D721Med (cell line): ENCODE measurements around the gene CNKSR2.
"Not testable (repeated sequence)": the region's sequence is repeated elsewhere in the genome, so short reads cannot be mapped to it uniquely, and the experiment has no call there.

Experiments
- DNase-seq: peaks from one replicate; pipeline ENCODE4 v3.0.0; 2011; ENCODE audit warnings: low spot score; ENCODE audit not compliant: insufficient read length
- FAIRE-seq: peaks from 2 replicates; lab custom pipeline; 2011; peaks lifted over from hg19 to GRCh38; lab: Jason Lieb, UNC
- CTCF ChIP-seq: IDR thresholded peaks from 2 replicates; pipeline ENCODE4 v1.5.1; 2012; ENCODE audit warnings: mild to moderate bottlenecking, control low read depth; ENCODE audit not compliant: insufficient read depth; ENCODE audit errors: missing control alignments

Gene CNKSR2

GRCh38 chrX:21479695-21480270 is 105.6 kb downstream of the CNKSR2 start:
- FAIRE-seq (no peak), DNase-seq (no peak)
- TF ChIP-seq CTCF = peak; percentile 61

GRCh38 chrX:21481761-21482160 is 107.5 kb downstream of the CNKSR2 start:
- FAIRE-seq (no peak), DNase-seq (no peak)
- TF ChIP-seq CTCF = no peak

- FAIRE-seq, DNase-seq: not testable (repeated sequence)
These were observed 109.8 kb downstream of the CNKSR2 start for GRCh38 chrX:21484051-21484450.

- DNase-seq (no peak), FAIRE-seq (no peak)
- TF ChIP-seq CTCF = no peak
These were observed 113.6 kb downstream of the CNKSR2 start for GRCh38 chrX:21487832-21488231.

- TF ChIP-seq CTCF = no peak
- no peak for DNase-seq
- FAIRE-seq = no peak
These were observed 116.1 kb downstream of the CNKSR2 start for GRCh38 chrX:21490341-21490740.

GRCh38 chrX:21493226-21493830 is 119.1 kb downstream of the CNKSR2 start:
- no peak for DNase-seq
- no peak for TF ChIP-seq CTCF
- FAIRE-seq = no peak

GRCh38 chrX:21503593-21503992 is 129.4 kb downstream of the CNKSR2 start:
- TF ChIP-seq CTCF = no peak
- no peak for FAIRE-seq

GRCh38 chrX:21509912-21510311 is 135.7 kb downstream of the CNKSR2 start:
- no peak for TF ChIP-seq CTCF

More at GRCh38 chrX:21503593-21503992, 129.4 kb downstream of the CNKSR2 start:
- DNase-seq = no peak

More at GRCh38 chrX:21509912-21510311, 135.7 kb downstream of the CNKSR2 start:
- no peak for DNase-seq
- peak; percentile 44 for FAIRE-seq
